Measurements from ENCODE around the gene ARHGEF1.

DNA sequence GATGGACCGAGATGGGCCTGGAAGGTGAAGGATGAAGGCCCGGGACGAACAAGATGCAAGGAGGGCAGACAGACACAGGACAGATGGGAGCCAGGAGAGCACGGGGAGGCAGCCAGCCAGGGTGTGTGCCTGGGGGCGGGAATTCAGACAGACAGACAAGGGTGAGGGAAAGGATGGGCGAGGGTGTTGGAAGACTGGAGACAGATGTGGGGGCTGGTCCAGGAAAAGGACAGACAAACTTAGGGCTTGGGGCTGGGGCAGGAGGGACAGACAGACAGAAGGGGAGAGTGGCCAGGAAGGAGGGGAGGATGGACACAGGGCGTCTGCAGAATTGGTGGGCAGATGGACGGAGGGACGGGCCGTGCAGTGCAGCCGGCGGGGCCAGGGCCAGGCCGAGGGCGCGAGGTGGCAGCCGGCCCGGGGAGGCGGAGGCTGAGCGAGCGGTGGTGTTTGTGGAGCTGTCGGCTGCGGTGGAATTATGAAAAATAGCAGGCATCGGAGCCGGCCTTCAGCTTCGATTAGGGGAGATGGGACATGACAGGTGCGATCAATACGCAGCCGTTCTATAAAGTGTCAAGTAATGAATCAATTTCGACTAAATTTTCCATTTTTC is 49.8 kb downstream of the ARHGEF1 start:
- TF ChIP-seq POLR2A (IDR thresholded peaks at IDR 0.05): no peak
- TF ChIP-seq, protein P1, sequence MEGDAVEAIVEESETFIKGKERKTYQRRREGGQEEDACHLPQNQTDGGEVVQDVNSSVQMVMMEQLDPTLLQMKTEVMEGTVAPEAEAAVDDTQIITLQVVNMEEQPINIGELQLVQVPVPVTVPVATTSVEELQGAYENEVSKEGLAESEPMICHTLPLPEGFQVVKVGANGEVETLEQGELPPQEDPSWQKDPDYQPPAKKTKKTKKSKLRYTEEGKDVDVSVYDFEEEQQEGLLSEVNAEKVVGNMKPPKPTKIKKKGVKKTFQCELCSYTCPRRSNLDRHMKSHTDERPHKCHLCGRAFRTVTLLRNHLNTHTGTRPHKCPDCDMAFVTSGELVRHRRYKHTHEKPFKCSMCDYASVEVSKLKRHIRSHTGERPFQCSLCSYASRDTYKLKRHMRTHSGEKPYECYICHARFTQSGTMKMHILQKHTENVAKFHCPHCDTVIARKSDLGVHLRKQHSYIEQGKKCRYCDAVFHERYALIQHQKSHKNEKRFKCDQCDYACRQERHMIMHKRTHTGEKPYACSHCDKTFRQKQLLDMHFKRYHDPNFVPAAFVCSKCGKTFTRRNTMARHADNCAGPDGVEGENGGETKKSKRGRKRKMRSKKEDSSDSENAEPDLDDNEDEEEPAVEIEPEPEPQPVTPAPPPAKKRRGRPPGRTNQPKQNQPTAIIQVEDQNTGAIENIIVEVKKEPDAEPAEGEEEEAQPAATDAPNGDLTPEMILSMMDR (IDR thresholded peaks at IDR 0.05): no peak
